HG03139 (cell line): ENCODE data around the gene SLIT3.
"Not testable (repeated sequence)": the region's sequence is repeated elsewhere in the genome, so short reads cannot be mapped to it uniquely, and the experiment has no call there.

ENCODE experiments used
- ATAC-seq: cut with Tn5 transposase; IDR thresholded peaks from one replicate; pipeline ENCODE4 v1.9.1; 2021; ENCODE audit not compliant: unreplicated experiment

Gene SLIT3

DNA sequence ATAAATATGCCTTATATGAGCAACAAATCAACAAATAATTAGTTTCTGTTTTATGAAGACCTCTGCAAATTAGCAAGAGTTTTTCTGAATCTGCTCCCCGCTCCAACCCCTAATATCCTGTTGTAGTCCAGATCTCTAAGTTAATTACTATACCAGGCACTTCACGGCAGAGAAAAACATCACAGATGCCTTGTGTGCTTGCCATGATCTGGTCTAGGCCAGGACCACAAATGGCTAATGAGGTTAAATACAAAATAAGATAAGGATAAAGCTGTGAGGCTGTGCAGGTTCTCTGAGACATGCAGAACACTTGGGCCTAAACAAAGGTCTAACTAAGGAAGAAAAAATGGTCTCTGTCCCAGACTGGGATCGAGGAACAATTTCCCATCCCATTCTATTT is 150.8 kb downstream of the SLIT3 start:
- no peak for ATAC-seq

DNA sequence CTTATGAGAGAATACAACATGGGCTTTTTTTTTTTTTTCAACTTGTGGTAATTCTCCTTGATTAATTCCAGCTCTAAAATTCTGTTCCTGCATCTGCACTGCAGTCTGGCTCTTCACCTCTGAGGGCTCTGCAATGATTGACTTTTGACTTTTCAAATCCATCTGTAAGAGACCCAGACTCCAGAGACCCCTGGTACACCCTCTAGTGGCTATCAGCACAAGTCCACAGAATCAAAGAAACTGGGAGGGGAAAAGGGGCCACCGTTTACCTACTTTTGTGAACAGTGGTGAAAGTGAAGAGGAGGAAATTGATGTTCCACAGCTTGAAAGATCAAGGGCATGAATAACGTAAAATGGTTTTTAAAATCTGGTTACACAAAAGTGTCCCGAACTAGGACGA is 151.6 kb downstream of the SLIT3 start:
- no peak for ATAC-seq

DNA sequence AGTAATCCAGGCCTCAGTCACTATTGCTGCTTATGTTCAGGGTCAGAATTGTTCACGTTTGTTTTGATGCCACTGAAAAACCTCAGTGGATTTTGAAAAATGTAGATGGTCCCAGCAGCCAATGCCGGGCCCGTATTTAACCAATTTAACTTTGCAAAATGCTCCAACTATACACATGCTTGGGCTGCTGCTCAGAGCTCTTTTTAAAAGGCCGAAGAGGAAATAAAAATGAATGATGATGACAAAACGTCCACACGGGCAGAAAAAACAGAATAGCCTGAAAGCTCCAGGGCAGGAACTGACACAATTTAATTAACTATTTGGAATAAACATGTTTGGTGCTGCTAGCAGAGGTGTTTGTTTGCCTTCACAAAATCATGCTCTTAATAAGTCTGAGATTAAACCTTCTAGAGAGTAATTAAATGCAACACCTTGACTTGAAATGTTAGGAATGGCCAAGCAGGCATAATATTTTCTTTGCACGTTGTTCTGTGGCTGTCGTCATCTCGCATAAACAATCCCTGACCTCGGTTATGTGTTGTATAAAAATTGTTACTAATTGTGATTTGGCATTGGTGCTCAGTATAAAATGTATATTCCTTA is 152.7 kb downstream of the SLIT3 start:
- no peak for ATAC-seq

DNA sequence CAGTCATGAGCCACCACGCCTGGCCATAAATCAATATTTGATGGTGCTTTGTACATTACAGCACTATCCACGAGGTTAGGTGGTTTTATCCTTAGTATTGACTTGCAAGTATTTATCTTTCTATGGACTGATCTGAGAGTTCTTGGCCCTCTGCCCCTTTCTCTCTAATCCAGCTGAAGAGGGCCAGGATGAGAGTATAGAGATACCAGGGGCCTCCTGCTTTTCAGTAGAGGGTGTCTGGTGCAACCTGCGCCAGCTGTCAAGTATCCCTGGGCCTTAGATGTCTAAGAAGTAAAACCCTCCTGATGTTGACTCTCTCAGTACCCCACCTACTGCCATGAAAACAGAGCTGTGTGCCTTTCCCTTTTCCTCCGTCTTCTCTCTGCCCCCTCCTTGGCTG is 153.4 kb downstream of the SLIT3 start:
- no peak for ATAC-seq

DNA sequence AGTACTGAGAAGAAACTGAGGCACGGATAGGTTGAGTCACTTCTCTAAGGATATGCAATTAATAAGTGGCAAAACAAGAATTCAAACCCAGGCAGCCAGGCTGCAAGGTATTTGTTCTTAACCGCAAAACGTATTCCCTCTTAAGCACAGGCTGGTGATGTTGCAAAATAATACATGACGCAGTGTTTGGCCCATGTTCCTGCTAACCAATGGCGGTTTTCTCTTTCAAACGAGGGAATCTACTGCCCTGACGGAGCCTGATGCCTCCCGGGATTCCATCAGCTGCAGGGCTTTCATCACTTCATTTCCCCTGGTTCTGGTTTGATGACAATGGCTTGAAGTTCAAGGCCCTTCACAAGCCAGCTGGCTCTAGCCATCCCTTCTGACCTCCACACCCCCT is 154.8 kb downstream of the SLIT3 start:
- ATAC-seq = no peak

DNA sequence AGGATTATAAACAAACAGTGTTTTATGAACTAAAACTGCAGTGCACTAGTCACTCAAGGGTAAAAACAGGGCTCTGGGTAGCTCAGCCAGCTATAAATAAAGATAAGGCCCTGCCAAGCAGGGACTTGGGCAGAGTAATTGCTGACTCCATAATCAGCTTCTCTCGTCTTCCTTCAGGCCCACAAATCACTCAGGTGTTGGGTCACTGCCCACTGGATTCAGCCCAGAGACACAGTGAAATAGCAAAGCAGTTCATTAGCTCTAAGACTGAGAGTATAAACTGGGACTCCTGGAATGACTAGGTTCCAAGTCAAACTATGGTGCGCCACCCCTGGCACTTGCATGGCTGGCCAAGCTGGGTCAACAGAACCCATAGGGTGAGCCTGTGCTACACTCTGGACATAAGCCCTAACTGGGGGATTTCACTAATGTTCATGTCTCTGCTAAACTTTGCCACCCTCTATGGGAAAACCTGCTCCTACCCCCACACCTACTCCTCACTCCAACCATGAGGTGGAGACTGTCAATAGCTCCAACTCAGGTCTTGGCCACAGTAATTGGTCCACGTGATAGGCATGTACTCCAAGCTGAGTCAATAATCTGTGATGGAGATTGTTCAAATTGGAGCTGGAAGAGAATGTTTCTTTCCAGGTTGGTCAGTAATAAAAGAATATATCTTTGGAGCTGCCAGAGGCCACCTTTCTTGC is 158.5 kb downstream of the SLIT3 start:
- no peak for ATAC-seq

DNA sequence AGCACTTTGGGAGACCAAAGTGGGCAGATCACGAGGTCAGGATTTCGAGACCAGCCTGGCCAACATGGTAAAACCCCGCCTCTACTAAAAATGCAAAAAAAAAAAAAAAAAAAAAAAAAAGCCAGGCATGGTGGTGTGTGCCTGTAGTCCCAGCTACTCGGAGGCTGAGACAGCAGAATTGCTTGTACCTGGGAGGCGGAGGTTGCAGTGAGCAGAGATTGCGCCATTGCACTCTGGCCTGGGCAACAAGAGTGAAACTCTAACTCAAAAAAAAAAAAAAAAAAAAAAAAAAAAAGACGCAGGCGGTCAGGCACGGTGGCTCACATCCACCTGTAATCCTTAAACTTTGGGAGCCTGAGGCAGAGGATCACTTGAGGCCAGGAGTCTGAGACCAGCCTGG is 160.7 kb downstream of the SLIT3 start:
- ATAC-seq = not testable (repeated sequence)

DNA sequence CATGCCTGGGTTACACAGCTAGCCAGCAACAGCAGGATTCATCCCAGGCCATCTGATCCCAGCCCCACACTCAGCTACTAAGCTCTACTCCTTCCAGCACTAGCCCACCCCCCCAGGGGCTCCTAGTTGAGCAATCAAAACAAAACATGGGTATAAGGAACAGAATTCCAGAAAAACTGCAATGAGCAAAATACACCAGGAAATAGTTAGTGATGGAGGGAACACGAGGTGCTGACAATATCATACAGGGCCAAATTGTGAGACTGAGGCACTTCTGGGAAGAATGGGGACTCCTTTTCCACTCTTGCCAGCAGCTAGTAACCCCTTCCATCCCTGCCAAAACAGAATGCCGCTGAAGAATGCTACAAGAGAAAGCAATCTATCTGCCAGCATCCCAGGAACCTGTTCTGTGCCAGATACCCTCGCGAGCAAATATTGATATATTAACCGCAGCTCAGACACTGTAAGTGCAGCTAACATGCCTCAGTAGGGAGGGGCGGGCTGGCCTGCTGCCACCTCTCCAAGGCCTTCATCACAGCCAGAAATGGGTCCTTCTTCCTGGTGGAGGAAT is 161.4 kb downstream of the SLIT3 start:
- no peak for ATAC-seq

DNA sequence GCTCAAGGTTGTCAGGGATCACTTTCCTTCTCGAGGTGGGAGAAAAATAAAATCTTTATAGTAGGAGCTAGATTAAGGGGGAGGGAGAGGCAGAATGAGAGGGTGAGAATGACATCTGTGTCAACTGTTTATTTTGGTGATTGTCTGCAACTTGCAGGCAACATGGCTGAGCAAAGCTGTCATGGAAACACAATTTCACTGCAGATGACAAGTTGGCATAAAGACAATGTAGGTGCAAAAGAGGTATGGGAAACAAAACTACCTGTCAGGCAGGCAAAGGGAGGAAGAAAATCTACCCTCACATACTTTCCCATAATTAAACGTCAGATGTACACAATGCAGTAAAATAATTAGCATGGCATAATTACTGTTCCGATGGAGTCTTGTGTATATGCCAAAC is 167.4 kb downstream of the SLIT3 start:
- ATAC-seq = no peak

DNA sequence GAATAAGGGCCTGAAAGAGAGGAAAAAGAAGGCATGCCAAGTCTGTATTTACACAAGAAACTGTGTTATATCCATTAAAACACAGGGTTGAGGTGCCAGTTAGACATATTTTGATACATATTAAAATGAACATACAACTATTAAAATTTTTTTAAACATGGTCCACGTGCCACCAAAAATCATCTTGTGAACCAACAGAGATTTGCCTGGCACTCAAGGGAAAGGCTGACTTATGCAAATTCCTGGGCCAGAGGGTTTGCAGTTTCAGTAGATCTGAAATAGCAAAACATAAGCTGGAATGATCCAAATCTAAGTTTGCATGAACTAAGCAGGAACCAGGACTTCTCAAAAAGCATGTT is 168.7 kb downstream of the SLIT3 start:
- ATAC-seq = no peak

DNA sequence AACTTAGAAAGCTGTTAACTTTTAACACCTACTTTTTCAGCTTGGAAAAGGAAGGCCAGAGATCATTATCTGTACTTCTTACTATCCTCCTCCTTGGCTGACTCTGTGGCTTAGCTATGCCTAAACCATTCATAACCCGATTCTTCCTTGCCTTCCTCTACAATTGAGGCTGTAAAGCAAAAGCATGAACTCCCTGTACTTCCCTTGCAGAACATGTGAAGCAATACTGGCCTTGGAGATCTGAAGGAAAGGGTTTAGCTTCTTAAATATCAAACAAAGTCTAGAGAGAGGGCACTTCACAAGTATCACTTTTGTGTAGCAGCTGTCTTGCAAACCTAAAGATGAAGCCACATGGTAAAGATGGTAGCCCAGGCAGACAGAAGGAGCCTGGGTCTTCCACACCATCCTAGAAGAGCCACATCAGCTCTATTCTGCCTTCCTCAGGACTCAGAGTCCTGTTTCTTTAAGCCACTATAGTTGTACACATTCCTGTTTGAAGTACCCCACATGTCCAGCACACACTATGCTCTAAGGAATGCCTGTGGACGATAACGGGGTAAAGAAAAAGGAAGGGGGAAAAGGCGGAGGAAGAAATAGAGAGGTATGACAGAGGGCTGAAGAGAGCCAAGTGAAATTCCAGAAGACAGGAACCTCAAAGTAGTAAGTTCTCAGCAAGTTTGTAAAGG is 169.2 kb downstream of the SLIT3 start:
- no peak for ATAC-seq

DNA sequence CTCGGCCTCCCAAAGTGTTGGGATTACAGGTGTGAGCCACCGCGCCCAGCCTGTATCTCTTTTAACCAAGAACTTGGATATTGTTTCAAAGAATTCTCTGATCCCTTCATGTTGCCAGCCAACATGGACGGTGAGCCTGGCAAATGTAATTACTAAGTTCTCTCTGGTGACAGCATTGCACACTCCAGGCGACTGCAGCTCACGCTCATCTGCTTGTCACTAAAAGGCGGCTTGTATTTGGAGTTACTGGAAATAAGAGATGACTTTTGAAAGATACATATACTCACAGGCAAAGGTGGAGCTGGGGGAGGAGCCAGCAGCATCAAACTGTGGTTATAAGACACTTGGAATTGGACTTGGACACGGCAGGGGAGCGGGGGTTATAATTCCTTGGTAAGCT is 172.3 kb downstream of the SLIT3 start:
- ATAC-seq = no peak

DNA sequence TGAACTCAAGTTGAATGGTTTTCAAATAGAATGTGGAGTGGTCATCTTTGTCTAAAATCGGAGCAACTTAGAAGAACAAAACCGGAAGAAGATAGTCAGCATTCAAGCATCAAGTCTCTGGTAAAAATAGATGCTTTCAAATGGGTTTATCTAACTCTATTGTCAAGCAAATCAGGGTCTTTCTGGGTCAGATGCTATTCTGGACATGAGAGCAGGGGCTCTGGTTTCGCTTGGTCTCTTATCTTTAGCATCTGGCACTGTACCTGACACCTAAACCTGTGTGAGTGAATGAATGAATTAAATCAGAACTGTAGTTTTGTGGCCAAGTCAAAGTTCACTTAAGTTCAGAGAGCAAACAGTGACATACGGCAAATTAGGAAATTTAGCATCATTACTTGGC is 173.5 kb downstream of the SLIT3 start:
- no peak for ATAC-seq

DNA sequence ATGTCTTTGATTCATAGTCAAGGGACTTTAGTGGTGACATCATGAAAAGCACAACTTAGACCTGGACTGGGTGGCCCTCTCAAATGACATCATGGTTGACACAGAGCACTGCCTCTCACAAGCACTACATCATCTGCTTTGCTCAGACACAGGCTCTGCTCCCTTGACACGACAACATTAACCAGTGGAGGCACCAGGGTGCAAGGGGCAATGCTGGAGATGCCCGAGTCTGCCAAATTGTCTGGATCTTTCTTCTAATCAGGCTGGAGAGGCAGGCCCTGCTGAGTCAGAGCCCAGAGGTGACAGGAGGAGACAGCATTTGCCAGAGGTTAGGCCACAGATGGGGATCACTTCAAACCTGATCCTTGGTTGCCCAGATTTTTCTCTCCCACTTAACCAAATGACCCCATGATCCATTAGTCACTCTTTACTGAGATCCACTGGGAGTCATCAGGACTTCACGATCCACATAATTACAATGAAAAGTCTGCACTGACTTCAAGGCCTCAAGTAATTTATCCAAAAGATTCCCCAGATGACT is 174.4 kb downstream of the SLIT3 start:
- ATAC-seq = no peak

DNA sequence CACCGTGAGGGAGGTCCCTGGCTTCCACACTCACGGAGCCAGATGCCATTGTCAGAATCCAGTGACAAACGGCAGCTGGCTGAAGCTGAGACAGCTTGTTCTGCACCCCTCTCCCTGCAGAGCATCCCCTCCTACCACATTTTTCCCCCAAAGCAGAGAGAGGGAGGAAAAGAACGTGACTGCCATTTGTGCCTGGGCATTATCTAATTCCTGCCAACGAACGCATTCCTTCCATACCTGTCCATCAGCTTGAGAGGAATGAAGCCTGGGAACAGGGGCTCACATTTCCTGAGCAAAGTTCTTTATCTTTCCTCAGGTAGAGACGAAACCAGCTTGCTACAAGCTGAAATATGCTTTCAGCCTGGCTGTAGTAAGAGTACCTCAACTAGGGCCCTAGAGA is 175.4 kb downstream of the SLIT3 start:
- no peak for ATAC-seq

DNA sequence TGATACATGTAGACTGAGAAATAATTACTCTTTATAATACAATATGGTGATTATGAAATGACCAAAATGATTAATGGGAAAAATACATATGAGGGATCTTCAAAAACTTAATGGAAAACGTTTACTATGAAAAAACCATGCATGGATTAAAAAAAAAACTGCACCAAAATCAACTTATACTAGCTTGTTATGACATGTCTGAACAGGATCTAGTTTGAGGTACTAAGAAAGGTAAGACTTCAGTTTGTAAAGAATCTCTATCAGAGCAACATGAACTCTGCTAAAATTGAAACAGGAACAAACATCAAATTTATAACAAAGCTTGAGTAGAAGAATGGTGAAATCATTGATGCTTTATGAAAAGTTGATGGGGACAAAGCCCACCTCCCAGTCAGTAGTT is 178.0 kb downstream of the SLIT3 start:
- no peak for ATAC-seq

DNA sequence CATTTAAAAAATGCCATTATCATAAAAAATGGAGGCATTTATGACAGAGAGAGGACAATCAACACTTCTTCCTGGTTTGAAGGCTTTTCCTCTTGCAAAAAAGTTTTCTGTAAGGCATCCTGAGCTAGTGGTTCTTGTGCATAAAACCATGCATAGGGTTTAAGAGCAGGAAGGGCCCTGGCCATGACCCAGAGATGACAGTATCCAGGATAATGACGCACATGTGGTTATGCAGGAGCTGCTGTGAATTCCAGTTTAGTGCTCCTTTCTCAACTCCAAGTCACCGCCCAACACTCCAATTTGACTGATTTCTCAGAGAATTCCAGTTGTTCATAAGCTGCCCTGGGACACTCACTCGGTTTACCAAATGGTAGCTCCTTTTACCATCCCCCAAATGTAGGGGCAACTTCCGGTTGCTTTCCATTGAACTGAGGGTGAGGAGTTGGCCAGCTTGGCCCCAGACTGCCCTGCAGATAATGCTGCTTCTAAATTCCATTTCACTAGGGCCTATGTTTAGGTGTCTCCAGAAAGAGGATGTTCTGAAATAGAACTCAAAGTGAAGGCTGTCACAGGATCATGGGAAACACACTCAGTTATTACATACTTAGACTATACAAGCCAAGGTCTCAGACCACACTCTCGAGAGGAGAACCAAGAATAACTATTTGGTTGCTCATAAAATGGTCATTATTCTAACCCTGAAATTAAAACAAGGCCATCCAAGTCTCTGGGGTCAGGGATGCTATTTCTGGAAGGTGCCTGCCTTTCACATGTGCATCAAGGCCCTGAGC is 179.1 kb downstream of the SLIT3 start:
- ATAC-seq = no peak

DNA sequence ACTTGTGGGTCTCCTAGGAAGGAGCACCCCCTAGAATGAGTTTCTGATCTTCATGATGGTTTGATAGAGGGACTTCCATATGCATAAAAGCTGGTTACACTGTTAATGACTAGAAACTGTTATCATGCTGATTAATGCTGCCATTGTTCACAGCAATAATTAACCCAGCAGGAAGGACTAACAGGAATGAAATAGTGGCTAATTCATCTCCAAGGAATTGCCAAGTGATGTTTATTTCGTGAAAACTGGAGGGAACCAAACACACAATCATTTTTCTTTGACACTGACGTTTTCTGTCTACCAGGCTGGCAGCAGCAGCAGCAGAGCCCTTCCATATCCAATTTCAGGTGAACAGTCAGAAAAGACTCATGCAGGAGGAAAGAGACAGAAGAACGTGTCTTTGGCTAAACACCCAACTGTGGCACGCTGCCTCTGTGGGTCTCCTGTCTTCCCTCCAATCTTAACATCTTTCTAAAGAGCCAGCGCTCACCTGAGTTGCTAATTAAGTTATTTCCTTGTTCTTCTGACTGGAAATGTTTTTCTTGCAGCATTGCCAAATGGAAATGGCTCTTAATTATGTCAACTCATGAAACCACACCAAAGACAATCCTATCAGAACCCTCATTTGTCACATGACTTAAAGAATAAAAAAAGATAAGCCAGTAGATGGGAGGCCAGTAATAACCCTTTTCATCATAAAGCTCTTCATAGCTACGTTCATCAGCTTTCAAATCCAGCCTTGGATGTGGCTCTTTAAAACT is 181.5 kb downstream of the SLIT3 start:
- no peak for ATAC-seq

DNA sequence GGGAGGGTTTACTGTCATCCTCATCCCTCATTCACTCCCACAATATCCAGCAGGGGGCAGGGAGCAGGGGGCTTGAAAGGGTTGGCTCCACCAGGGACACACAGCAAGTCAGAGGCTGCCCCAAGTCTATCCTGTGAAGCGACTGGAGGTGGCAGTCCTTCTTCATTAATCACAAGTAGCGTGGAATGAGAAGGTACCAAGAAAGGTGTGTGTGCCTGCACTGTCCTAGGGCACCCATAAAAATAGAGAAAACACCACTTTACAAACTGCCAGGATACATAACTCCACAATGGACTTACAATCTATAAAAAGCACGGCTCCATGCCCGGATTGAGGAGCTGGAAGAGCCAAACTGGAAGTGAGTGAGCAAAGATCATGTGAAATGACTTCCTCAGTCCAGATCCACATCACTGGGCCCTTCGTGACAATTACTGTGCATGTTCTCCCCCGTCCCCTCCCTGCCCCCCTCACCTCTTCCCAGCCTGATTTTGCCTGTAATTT is 183.9 kb downstream of the SLIT3 start:
- no peak for ATAC-seq

DNA sequence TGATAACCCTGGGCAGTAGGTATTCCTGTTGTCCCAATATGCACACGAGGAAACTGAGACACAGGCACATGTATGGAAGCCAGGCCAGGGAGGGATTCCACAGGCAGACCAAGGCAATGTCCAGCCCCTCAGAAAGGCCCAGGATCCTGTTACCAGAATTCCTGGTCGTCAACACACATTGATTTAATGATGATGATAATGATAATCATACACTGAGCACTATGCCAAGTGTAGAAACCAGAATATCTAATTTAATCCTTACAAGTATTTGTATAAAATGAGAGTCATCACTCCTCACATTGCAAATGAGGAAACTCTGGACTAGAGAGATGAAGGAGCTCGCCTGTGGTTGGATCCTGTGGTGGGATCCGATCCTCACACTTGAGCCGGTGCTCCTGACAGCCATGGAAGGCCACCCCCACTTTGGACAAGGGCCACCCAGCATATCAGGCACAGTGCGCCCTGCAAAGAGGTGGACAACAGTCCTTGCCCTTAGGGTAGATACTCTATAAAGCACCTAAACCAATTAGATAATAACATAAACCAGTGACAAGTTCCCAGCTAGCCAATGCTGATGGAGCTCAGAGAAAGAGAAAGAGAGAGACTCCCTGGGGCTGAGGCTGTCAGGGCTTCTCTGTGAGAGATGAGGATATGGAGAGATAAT is 185.3 kb downstream of the SLIT3 start:
- no peak for ATAC-seq
